Measurements from ENCODE around the gene HIRA. TPM values are rescaled to one million over a fixed set of nuclear protein-coding genes. Genes with fewer than 3 reads are reported as not detected.
A peak's percentile ranks its signal among the peaks of the same experiment; 100 is the strongest.
"Not testable (repeated sequence)": the region's sequence is repeated elsewhere in the genome, so short reads cannot be mapped to it uniquely, and the experiment has no call there.

The HIRA gene
- total RNA-seq, 1 donor from 2014 or later = 25.2 TPM

GRCh38 chr22:19330205-19330604 is 101.3 kb downstream of the HIRA start:
- not testable (repeated sequence) for DNase-seq (ENCODE audit: low spot score)

- no peak for DNase-seq (ENCODE audit: low spot score)
Measured at GRCh38 chr22:19329454-19329853, 102.1 kb downstream of the HIRA start.

GRCh38 chr22:19325296-19325948 is 106.1 kb downstream of the HIRA start:
- DNase-seq (ENCODE audit: low spot score) = no peak

GRCh38 chr22:19323420-19323819 is 108.1 kb downstream of the HIRA start:
- not testable (repeated sequence) for DNase-seq (ENCODE audit: low spot score)

GRCh38 chr22:19321757-19322156 is 109.8 kb downstream of the HIRA start:
- DNase-seq (ENCODE audit: low spot score) = no peak

- DNase-seq (ENCODE audit: low spot score) = not testable (repeated sequence)
Measured at GRCh38 chr22:19320136-19320535, 111.4 kb downstream of the HIRA start.

GRCh38 chr22:19319281-19319680 is 112.3 kb downstream of the HIRA start:
- no peak for DNase-seq (ENCODE audit: low spot score)

GRCh38 chr22:19317865-19318264 is 113.7 kb downstream of the HIRA start:
- DNase-seq (ENCODE audit: low spot score) = no peak

GRCh38 chr22:19307872-19308271 is 123.7 kb downstream of the HIRA start:
- no peak for DNase-seq (ENCODE audit: low spot score)

- DNase-seq (ENCODE audit: low spot score) = not testable (repeated sequence)
Measured at GRCh38 chr22:19306535-19306934, 125.0 kb downstream of the HIRA start.

- no peak for DNase-seq (ENCODE audit: low spot score)
Measured at GRCh38 chr22:19304547-19304946, 127.0 kb downstream of the HIRA start.

- DNase-seq (ENCODE audit: low spot score) = no peak
Measured at GRCh38 chr22:19303785-19304184, 127.7 kb downstream of the HIRA start.

GRCh38 chr22:19295733-19296132 is 135.8 kb downstream of the HIRA start:
- no peak for DNase-seq (ENCODE audit: low spot score)

- DNase-seq (ENCODE audit: low spot score) = no peak
Measured at GRCh38 chr22:19292458-19293230, 138.9 kb downstream of the HIRA start.

GRCh38 chr22:19291580-19292457 is 139.7 kb downstream of the HIRA start, which contains the start of gene CLTCL1:
Gene CLTCL1 (minus strand): TSS chr22:19291719. CDS start chr22:19291641, 78 bp downstream.
- DNase-seq (ENCODE audit: low spot score) = peak; percentile 72

- no peak for DNase-seq (ENCODE audit: low spot score)
Measured at GRCh38 chr22:19291218-19291579, 140.3 kb downstream of the HIRA start.

- no peak for DNase-seq (ENCODE audit: low spot score)
Measured at GRCh38 chr22:19290400-19291217, 140.9 kb downstream of the HIRA start.

- DNase-seq (ENCODE audit: low spot score) = no peak
Measured at GRCh38 chr22:19289475-19290161, 141.9 kb downstream of the HIRA start.

GRCh38 chr22:19287889-19288288 is 143.6 kb downstream of the HIRA start:
- DNase-seq (ENCODE audit: low spot score) = no peak

GRCh38 chr22:19287076-19287707 is 144.3 kb downstream of the HIRA start:
- no peak for DNase-seq (ENCODE audit: low spot score)

All from mucosa of gallbladder (tissue), 1 donor.